Suprapubic skin (tissue), 4 donors: Measurements from ENCODE around the gene PHOX2A. TPM values are rescaled to one million over a fixed set of nuclear protein-coding genes. Genes with fewer than 3 reads are reported as not detected.
"Not testable (repeated sequence)": the region's sequence is repeated elsewhere in the genome, so short reads cannot be mapped to it uniquely, and the experiment has no call there.

Source experiments
- DNase-seq, 2 donors: peaks; one replicate each; pipeline ENCODE4 v3.0.0-alpha.2; 2019; ENCODE audit warnings: low spot score in 2 of 2
- H3K27ac ChIP-seq: fragments of 200-600 bp; sonication (generic); one replicate; pipeline ENCODE4 v1.5.1; 2019
- H3K27me3 ChIP-seq: fragments of 200-600 bp; sonication (generic); one replicate; pipeline ENCODE4 v1.5.1; 2019
- H3K36me3 ChIP-seq: fragments of 200-600 bp; sonication (generic); one replicate; pipeline ENCODE4 v1.5.1; 2019
- H3K4me1 ChIP-seq: fragments of 200-600 bp; sonication (generic); one replicate; pipeline ENCODE4 v1.5.1; 2019
- H3K4me3 ChIP-seq: fragments of 200-600 bp; sonication (generic); one replicate; pipeline ENCODE4 v1.5.1; 2019; ENCODE audit warnings: mild to moderate bottlenecking
- H3K9me3 ChIP-seq: fragments of 200-600 bp; sonication (generic); one replicate; pipeline ENCODE4 v1.5.1; 2019
- EP300 ChIP-seq: sonication (generic); formaldehyde crosslinking; IDR thresholded peaks from one replicate; pipeline ENCODE4 v1.6.1; 2017; ENCODE audit warnings: antibody characterized with exemption
- POLR2A ChIP-seq, 2 donors: fragments of 450-650 bp; IDR thresholded peaks; one replicate each; pipeline ENCODE4 v1.6.1; 2017; ENCODE audit warnings: antibody characterized with exemption in 2 of 2, mild to moderate bottlenecking in 2 of 2, moderate library complexity in 2 of 2
- POLR2AphosphoS5 ChIP-seq, 3 donors: sonication (generic); formaldehyde crosslinking; IDR thresholded peaks; one replicate each; pipeline ENCODE4 v1.6.1; 2017; ENCODE audit warnings: antibody characterized with exemption in 3 of 3
- WGBS: methylation state at CpG from one replicate; pipeline ENCODE4 v1.1.5; 2018; 5-methylcytosine and 5-hydroxymethylcytosine counted together
- total RNA-seq, 4 donors: library from RNA; depleted of rRNA; stranded (reverse); fragments of >200 nt; gene quantifications; one replicate each; pipeline ENCODE4 v1.1.0, GENCODE V29; 2016
- TF ChIP-seq, protein P1 (sequence below), 2 donors: fragments of 200-600 bp in 1 of 2; fragments of 450-650 bp in 1 of 2; sonication (generic) in 1 of 2; IDR thresholded peaks; one replicate each; pipeline ENCODE4 v1.5.1; 2016 to 2019; ENCODE audit warnings: antibody characterized with exemption in 2 of 2, mild to moderate bottlenecking in 1 of 2, moderate library complexity in 1 of 2

The PHOX2A gene
- total RNA-seq, 4 donors from 2014 or later: not detected

DNA sequence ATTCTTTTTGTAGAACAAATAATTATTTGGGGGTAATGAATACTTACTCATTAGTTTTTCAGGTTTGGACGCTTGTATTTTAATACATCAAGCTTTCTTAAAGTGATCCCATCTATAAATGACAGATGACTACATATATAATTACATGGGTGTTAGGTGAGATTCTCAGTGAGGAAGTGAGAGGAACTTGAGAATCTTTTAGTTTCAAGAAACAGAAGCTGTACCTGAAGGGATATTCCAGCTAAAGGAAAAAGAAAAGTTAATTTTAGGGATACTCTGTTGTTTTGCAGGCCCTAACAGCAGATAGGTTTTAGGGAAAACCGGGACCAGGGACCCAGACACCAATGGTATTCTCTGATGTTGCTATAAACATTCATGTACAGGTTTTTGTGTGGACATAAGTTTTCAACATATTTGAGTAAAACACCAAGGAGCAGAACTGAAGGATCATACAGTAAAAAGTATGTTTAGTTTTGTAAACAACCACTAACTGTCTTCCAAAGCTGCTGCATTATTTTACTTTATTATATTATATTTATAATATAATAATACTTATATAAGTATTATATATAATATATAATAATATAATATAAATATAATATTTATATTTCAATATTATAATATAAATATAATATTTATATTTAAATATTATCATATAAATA, 24.1 kb upstream of the PHOX2A start:
- H3K9me3 ChIP-seq: no peaks in the 10 kb centered on the region
- no peak for DNase-seq
- no peak overlapping the region for H3K27ac ChIP-seq
- H3K36me3 ChIP-seq: no peaks in the 10 kb centered on the region
- H3K27me3 ChIP-seq: no peaks in the 10 kb centered on the region
- 78% methylated on average over 2 of the region's 2 CpGs for WGBS
- no peak overlapping the region for H3K4me3 ChIP-seq
- H3K4me1 ChIP-seq: no peaks in the 10 kb centered on the region
- TF ChIP-seq EP300 (no peak), POLR2AphosphoS5 (IDR thresholded peaks at IDR 0.05) (no peak), POLR2A (IDR thresholded peaks at IDR 0.05) (no peak)
- TF ChIP-seq, protein P1, sequence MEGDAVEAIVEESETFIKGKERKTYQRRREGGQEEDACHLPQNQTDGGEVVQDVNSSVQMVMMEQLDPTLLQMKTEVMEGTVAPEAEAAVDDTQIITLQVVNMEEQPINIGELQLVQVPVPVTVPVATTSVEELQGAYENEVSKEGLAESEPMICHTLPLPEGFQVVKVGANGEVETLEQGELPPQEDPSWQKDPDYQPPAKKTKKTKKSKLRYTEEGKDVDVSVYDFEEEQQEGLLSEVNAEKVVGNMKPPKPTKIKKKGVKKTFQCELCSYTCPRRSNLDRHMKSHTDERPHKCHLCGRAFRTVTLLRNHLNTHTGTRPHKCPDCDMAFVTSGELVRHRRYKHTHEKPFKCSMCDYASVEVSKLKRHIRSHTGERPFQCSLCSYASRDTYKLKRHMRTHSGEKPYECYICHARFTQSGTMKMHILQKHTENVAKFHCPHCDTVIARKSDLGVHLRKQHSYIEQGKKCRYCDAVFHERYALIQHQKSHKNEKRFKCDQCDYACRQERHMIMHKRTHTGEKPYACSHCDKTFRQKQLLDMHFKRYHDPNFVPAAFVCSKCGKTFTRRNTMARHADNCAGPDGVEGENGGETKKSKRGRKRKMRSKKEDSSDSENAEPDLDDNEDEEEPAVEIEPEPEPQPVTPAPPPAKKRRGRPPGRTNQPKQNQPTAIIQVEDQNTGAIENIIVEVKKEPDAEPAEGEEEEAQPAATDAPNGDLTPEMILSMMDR (IDR thresholded peaks at IDR 0.05): no peak

DNA sequence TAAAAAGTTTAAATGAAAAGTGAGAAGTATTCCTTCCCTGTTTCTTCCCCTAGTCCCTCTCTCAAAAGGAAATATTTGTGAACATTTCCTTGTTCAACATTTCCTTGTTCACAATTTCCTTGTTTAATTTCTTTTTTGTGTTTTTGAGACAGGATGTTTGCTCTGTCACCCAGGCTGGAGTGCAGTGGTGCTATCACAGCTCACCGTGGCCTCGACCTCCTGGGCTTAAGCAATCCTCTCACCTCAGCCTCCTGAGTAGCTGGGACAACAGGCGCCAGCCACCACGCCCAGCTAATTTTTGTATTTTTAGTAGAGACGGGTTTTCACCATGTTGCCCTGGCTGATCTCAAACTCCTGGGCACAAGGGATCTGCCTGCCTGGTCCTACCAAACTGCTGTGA, 23.0 kb upstream of the PHOX2A start:
- not testable (repeated sequence) for H3K4me1 ChIP-seq, H3K27me3 ChIP-seq, H3K27ac ChIP-seq, DNase-seq, H3K4me3 ChIP-seq, H3K9me3 ChIP-seq, H3K36me3 ChIP-seq
- WGBS: 80% methylated on average over 5 of the region's 5 CpGs

DNA sequence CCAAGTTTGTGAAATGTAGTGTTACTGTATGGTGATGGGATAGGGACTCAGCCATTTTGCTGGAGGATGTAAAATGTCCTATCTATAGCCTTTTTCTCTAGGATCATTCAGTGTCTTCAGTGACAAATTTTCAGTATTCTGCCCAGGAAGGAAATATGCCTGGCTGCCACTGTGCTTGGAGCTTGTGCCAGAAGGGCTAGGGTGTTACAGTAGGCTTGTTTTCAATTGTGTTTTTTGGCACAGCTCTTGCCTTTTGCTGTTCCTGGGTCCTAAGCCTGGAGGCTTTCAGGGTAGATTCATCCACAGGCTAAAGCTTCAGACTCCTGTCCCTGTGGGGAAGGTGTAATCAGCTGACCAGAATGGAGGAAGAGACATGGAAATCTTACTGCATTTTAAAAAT, 22.0 kb upstream of the PHOX2A start:
- Histone ChIP-seq H3K4me3 (no peak overlapping the region), H3K9me3 (no peaks in the 10 kb centered on the region), H3K36me3 (no peaks in the 10 kb centered on the region), H3K27ac (no peak overlapping the region), H3K27me3 (no peaks in the 10 kb centered on the region), H3K4me1 (no peaks in the 10 kb centered on the region)
- DNase-seq: no peak
- no peak for TF ChIP-seq POLR2A (IDR thresholded peaks at IDR 0.05)
- TF ChIP-seq EP300: no peak
- no peak for TF ChIP-seq POLR2AphosphoS5 (IDR thresholded peaks at IDR 0.05)
- TF ChIP-seq, protein P1 (IDR thresholded peaks at IDR 0.05): no peak

DNA sequence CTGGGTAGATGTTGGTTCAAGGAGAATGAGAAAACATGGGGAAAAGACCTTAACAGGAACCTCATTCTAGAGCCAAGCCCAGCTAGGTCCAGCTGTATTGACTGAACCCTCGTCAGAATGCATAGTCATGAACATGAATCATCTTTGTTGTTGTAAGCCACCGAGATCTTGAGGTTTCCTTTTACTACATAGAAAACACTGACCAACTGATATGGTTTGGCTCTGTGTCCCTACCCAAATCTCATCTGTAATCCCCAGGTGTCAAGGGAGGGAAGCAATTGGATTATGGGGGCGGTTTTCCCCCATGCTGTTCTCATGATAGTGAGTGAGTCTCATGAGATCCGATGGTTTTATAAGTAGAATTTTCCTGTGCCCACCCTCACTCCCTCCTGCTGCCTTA, 19.4 kb upstream of the PHOX2A start:
- H3K27ac ChIP-seq: no peak overlapping the region
- no peak for TF ChIP-seq EP300
- TF ChIP-seq POLR2AphosphoS5 (IDR thresholded peaks at IDR 0.05): no peak
- TF ChIP-seq POLR2A (IDR thresholded peaks at IDR 0.05): no peak
- TF ChIP-seq, protein P1 (IDR thresholded peaks at IDR 0.05): no peak
- DNase-seq: no peak

GRCh38 chr11:72260574-72260973, 16.6 kb upstream of the PHOX2A start:
- no peaks in the 10 kb centered on the region for H3K36me3 ChIP-seq
- no peaks in the 10 kb centered on the region for H3K9me3 ChIP-seq
- no peak overlapping the region for H3K27ac ChIP-seq
- no peak for DNase-seq
- WGBS: 62% methylated on average over 5 of the region's 5 CpGs
- no peaks in the 10 kb centered on the region for H3K4me1 ChIP-seq
- no peak for TF ChIP-seq POLR2A (IDR thresholded peaks at IDR 0.05)
- no peak for TF ChIP-seq EP300
- H3K4me3 ChIP-seq: no peak overlapping the region
- no peaks in the 10 kb centered on the region for H3K27me3 ChIP-seq

More for the DNA sequence above, 19.4 kb upstream of the PHOX2A start:
- no peaks in the 10 kb centered on the region for H3K4me1 ChIP-seq
- WGBS: 66% methylated on average over 4 of the region's 4 CpGs
- H3K27me3 ChIP-seq: no peaks in the 10 kb centered on the region
- no peaks in the 10 kb centered on the region for H3K9me3 ChIP-seq
- H3K36me3 ChIP-seq: no peaks in the 10 kb centered on the region
- no peak overlapping the region for H3K4me3 ChIP-seq

GRCh38 chr11:72259490-72259889, 15.5 kb upstream of the PHOX2A start:
- Histone ChIP-seq H3K27me3 (no peaks in the 10 kb centered on the region), H3K9me3 (no peaks in the 10 kb centered on the region), H3K36me3 (no peaks in the 10 kb centered on the region), H3K4me3 (no peak overlapping the region), H3K4me1 (no peaks in the 10 kb centered on the region), H3K27ac (no peak overlapping the region)
- TF ChIP-seq, protein P1 (IDR thresholded peaks at IDR 0.05): no peak
- TF ChIP-seq POLR2AphosphoS5 (IDR thresholded peaks at IDR 0.05) (no peak), POLR2A (IDR thresholded peaks at IDR 0.05) (no peak), EP300 (no peak)
- no peak for DNase-seq
- WGBS: 94% methylated on average over 2 of the region's 2 CpGs
